ENCODE results near the gene STXBP1. TPM values are rescaled to one million over a fixed set of nuclear protein-coding genes. Genes with fewer than 3 reads are reported as not detected.

STXBP1 gene
- total and polyA plus RNA-seq, 8 donors = 5.2 to 77.7 (median 17.6) TPM

DNA sequence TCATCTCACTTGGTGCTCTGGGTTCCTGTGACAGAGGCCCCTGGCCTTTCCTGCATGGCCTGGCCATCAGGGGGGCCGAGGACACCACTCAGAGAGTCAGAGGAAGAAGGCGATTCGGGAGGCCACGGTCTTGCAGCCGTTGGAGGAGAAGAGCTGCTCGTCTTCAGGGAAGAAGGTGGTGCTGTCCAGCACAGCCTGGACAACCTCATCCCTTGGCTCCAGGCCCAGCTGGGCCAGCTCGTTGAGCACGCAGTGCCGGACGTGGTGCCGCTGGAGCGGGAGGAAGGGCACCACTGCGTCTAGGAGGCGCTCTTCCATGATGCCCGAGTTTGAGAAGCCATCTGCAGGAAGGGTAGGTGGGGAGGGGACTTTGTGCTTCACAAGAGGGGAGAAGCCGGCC, 119.9 kb downstream of the STXBP1 start:
- Histone ChIP-seq H3K27ac (no peak overlapping the region), H3K27me3 (no peaks in the 10 kb centered on the region), H3K4me1 (peaks cover 7 to 22% (median 19%) of the 10 kb centered on the region in 4 donors), H3K4me3 (no peak overlapping the region), H3K36me3 (peaks cover 12 to 38% (median 25%) of the 10 kb centered on the region in 4 donors), H3K9me3 (no peaks in the 10 kb centered on the region)
- intact Hi-C loops (cut with DNase I; ENCODE audit: low total_unique reads) = loop anchor here (5.0 kb wide), 1 partner anchor 140 kb away; no protein-coding TSS in a partner anchor
- no peak for DNase-seq
- TF ChIP-seq POLR2AphosphoS5 (IDR thresholded peaks at IDR 0.05) (no peak), EP300 (IDR thresholded peaks at IDR 0.05) (no peak), POLR2A (IDR thresholded peaks at IDR 0.05) (no peak)
- TF ChIP-seq, protein P1, sequence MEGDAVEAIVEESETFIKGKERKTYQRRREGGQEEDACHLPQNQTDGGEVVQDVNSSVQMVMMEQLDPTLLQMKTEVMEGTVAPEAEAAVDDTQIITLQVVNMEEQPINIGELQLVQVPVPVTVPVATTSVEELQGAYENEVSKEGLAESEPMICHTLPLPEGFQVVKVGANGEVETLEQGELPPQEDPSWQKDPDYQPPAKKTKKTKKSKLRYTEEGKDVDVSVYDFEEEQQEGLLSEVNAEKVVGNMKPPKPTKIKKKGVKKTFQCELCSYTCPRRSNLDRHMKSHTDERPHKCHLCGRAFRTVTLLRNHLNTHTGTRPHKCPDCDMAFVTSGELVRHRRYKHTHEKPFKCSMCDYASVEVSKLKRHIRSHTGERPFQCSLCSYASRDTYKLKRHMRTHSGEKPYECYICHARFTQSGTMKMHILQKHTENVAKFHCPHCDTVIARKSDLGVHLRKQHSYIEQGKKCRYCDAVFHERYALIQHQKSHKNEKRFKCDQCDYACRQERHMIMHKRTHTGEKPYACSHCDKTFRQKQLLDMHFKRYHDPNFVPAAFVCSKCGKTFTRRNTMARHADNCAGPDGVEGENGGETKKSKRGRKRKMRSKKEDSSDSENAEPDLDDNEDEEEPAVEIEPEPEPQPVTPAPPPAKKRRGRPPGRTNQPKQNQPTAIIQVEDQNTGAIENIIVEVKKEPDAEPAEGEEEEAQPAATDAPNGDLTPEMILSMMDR (IDR thresholded peaks at IDR 0.05) = no peak
- 70 to 88% (median 85%) methylated on average over 14 to 16 of the region's 16 CpGs for WGBS, 5 donors

DNA sequence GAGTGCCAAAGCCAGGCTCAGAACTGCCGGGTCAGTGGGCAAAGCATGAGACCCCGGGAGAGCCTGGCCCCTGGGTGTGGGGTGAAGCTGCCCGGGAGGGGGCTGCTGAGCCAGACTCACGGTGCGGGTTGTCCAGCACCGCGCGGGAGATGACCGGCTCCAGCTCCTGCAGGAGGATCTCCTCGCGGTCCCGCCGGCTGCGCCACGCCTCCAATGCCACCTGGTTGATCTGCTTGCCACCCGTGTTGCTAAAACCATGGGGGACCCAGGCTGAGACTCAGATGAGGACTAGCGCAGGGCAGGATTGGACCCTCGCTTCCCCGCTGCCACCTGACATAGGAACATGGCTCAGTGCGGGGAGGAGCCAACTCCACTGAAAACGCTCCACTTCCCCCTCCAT, 120.4 kb downstream of the STXBP1 start:
- no peak for DNase-seq

GRCh38 chr9:127733614-127734013, 121.5 kb downstream of the STXBP1 start:
- H3K4me3 ChIP-seq = no peak overlapping the region
- H3K36me3 ChIP-seq = peaks cover 12 to 45% (median 30%) of the 10 kb centered on the region in 4 donors
- no peak overlapping the region for H3K27ac ChIP-seq
- WGBS, 5 donors = 63 to 91% (median 76%) methylated on average over 2 of the region's 2 CpGs
- TF ChIP-seq POLR2AphosphoS5 (IDR thresholded peaks at IDR 0.05) (no peak), POLR2A (IDR thresholded peaks at IDR 0.05) (no peak), EP300 (IDR thresholded peaks at IDR 0.05) (no peak)
- TF ChIP-seq, protein P1 (IDR thresholded peaks at IDR 0.05) = no peak
- intact Hi-C loops (cut with DNase I; ENCODE audit: low total_unique reads) = loop anchor here (5.0 kb wide), 1 partner anchor 141 kb away; no protein-coding TSS in a partner anchor
- H3K27me3 ChIP-seq = no peaks in the 10 kb centered on the region
- H3K9me3 ChIP-seq = no peaks in the 10 kb centered on the region
- DNase-seq = no peak
- H3K4me1 ChIP-seq = peaks cover 7 to 22% (median 19%) of the 10 kb centered on the region in 4 donors

More for the DNA sequence above, 120.4 kb downstream of the STXBP1 start:
- no peaks in the 10 kb centered on the region for H3K9me3 ChIP-seq
- H3K27me3 ChIP-seq = no peaks in the 10 kb centered on the region
- TF ChIP-seq EP300 (IDR thresholded peaks at IDR 0.05) (no peak), POLR2AphosphoS5 (IDR thresholded peaks at IDR 0.05) (no peak), POLR2A (IDR thresholded peaks at IDR 0.05) (no peak)
- TF ChIP-seq, protein P1 (IDR thresholded peaks at IDR 0.05) = no peak
- H3K4me3 ChIP-seq = no peak overlapping the region
- peaks cover 12 to 38% (median 25%) of the 10 kb centered on the region in 4 donors for H3K36me3 ChIP-seq
- no peak overlapping the region for H3K27ac ChIP-seq
- 84 to 96% (median 95%) methylated on average over 9 to 21 of the region's 21 CpGs for WGBS, 5 donors
- peaks cover 7 to 22% (median 19%) of the 10 kb centered on the region in 4 donors for H3K4me1 ChIP-seq
- intact Hi-C loops (cut with DNase I; ENCODE audit: low total_unique reads) = loop anchor here (5.0 kb wide), 1 partner anchor 140 kb away; no protein-coding TSS in a partner anchor

DNA sequence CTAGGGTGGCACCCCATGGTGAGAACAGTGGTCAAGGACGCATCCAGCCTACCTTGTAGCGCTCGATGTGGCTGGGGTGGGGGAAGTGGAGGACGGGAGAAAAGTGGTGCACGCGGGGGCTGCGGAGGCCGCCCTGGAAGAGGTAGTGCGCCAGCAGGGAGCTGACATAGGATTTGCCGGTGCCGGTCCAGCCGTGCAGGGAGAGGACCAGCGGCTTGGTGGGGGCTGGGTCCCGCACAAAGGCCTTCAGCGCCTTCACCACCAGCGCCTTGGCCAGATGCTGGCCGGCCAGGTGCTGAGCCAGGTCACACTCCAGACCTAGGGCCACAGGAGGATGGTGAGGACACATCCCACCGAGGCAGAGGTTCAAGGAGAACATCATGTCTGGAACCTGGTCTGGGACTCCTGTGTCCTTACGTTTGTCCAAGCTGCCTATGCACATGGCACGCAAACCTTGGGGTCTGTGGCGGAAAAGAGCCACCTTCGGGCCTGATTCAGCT, 122.2 kb downstream of the STXBP1 start:
- peaks cover 7 to 22% (median 19%) of the 10 kb centered on the region in 4 donors for H3K4me1 ChIP-seq
- H3K4me3 ChIP-seq = peak overlapping the region; percentile 70 to 78 (median 76)
- no peaks in the 10 kb centered on the region for H3K9me3 ChIP-seq
- WGBS, 5 donors = 39 to 51% (median 42%) methylated on average over 18 to 22 of the region's 22 CpGs
- no peaks in the 10 kb centered on the region for H3K27me3 ChIP-seq
- intact Hi-C loops (cut with DNase I; ENCODE audit: low total_unique reads) = loop anchor here (5.0 kb wide), 1 partner anchor 142 kb away; no protein-coding TSS in a partner anchor
- peak overlapping the region; percentile 96 to 99 (median 97) for H3K27ac ChIP-seq
- TF ChIP-seq, protein P1 (IDR thresholded peaks at IDR 0.05) = no peak
- TF ChIP-seq POLR2AphosphoS5 (IDR thresholded peaks at IDR 0.05) = no peak
- no peak for DNase-seq
- peaks cover 12 to 47% (median 34%) of the 10 kb centered on the region in 4 donors for H3K36me3 ChIP-seq

All from stomach (tissue), 9 donors.